Activated T-cell treated with anti-CD3 and anti-CD28 coated beads, Interleukin-2, amount 50 U/mL, for 24 hours (primary cell): ENCODE results near the gene SPHK2.

Experiments
- DNase-seq: peaks from one replicate; pipeline ENCODE4 v3.0.0-alpha.2; 2020
- H3K27ac Mint-ChIP-seq: 2 replicates; pipeline ENCODE4 v1.8.0; 2020; ENCODE audit warnings: mild to moderate bottlenecking, mixed read lengths
- H3K27me3 Mint-ChIP-seq: 2 replicates; pipeline ENCODE4 v1.8.0; 2020; ENCODE audit warnings: mixed read lengths
- H3K36me3 Mint-ChIP-seq: 2 replicates; pipeline ENCODE4 v1.8.0; 2020; ENCODE audit warnings: low read depth, mixed read lengths
- H3K4me1 Mint-ChIP-seq: 2 replicates; pipeline ENCODE4 v1.8.0; 2020; ENCODE audit warnings: low read depth, mixed read lengths
- H3K4me3 Mint-ChIP-seq: 2 replicates; pipeline ENCODE4 v1.8.0; 2020; ENCODE audit warnings: mild to moderate bottlenecking, moderate library complexity, mixed read lengths
- H3K9me3 Mint-ChIP-seq: 2 replicates; pipeline ENCODE4 v1.8.0; 2020; ENCODE audit warnings: mixed read lengths

SPHK2 gene

GRCh38 chr19:48596679-48597465, 22.4 kb upstream of the SPHK2 start:
- Mint-ChIP-seq H3K4me3 (peak overlapping the region; percentile 74), H3K36me3 (no peaks in the 10 kb centered on the region), H3K9me3 (no peaks in the 10 kb centered on the region), H3K27ac (peak overlapping the region; percentile 90), H3K4me1 (peaks cover 11% of the 10 kb centered on the region), H3K27me3 (no peaks in the 10 kb centered on the region)
- peak; percentile 63 for DNase-seq

GRCh38 chr19:48598996-48599700, 20.2 kb upstream of the SPHK2 start:
- peaks cover 9% of the 10 kb centered on the region for H3K4me1 Mint-ChIP-seq
- DNase-seq: no peak
- H3K27me3 Mint-ChIP-seq: no peaks in the 10 kb centered on the region
- peaks cover 3% of the 10 kb centered on the region for H3K36me3 Mint-ChIP-seq
- no peak overlapping the region for H3K4me3 Mint-ChIP-seq
- no peaks in the 10 kb centered on the region for H3K9me3 Mint-ChIP-seq
- H3K27ac Mint-ChIP-seq: no peak overlapping the region

DNA sequence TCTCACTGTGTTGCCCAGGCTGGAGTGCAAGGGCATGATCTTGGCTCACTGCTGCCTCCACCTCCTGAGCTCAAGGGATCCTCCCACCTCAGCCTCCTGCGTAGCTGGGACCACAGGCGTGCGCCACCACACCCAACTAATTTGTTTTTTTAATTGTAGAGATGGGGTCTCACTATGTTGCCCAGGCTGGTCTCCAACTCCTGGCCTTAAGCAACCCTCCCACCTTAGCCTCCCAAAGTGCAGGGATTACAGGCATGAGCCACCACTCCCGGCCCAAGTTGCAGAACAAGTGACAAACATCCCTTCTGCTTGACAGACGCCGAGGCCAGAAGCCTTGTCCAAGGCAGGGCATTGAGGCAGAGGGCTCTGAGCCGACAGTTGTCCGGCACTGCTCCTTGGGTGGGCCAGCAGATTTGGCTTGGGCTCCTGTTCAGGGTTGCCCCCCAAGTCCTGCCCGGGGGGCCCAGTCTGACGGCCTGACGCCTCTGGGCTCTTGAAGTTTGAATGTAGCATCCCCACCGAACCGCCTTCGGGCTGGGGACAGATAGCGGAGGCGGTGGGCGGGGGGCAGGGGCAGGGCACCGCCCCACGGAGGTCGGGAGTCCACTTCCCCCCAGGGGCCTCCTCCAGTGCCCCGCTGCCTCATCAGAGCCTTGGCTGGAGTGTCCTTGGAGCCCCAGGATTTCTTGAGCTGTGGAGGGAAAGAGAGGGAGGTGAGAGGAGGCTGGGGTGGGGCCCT, 18.5 kb upstream of the SPHK2 start:
- no peak overlapping the region for H3K27ac Mint-ChIP-seq
- no peak overlapping the region for H3K4me3 Mint-ChIP-seq
- no peaks in the 10 kb centered on the region for H3K9me3 Mint-ChIP-seq
- peaks cover 3% of the 10 kb centered on the region for H3K36me3 Mint-ChIP-seq
- DNase-seq: no peak
- peaks cover 7% of the 10 kb centered on the region for H3K4me1 Mint-ChIP-seq
- H3K27me3 Mint-ChIP-seq: no peaks in the 10 kb centered on the region

DNA sequence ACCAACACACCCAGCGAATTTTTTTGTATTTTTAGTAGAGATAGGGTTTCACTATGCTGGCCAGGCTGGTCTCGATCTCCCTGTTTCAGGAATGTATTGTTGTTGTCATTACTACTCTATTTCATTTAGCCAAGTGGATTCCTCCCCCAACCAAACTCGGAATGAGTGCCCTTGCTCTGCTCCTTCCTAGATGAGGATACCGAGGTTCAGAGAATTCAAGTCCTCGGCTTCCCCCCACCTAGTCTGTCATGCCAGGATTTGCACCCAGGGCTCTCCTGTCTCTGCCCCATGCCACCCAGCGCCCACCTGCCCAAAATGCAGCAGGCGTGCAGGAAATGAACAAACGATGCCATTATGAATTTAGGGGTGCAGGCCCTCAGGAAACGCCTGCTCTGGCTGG, 16.3 kb upstream of the SPHK2 start:
- no peak for DNase-seq
- Mint-ChIP-seq H3K9me3 (no peaks in the 10 kb centered on the region), H3K36me3 (peaks cover 3% of the 10 kb centered on the region), H3K4me1 (no peaks in the 10 kb centered on the region), H3K4me3 (no peak overlapping the region), H3K27ac (no peak overlapping the region), H3K27me3 (no peaks in the 10 kb centered on the region)

DNA sequence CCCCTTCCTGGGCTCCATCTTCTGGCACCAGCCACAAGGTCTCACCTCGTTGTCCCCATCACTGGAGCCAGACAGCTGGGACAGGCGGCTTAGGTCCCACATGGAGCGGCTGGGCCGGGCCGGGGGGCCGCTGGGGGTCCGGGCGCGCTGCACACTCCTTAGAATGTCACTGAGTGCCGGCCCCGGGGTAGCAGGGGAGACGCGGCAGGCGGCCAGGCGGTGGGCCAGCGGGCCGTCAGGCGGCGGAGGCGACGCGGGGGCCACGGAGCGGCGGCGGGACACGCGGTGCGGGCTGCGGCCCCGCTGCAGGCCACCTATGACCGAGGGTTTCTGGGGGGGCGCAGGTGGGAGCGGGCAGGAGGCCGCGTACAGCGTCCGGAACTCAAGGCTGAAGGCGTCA, 15.9 kb upstream of the SPHK2 start:
- H3K4me3 Mint-ChIP-seq: no peak overlapping the region
- no peaks in the 10 kb centered on the region for H3K4me1 Mint-ChIP-seq
- no peaks in the 10 kb centered on the region for H3K27me3 Mint-ChIP-seq
- H3K27ac Mint-ChIP-seq: no peak overlapping the region
- H3K36me3 Mint-ChIP-seq: peaks cover 3% of the 10 kb centered on the region
- no peak for DNase-seq
- no peaks in the 10 kb centered on the region for H3K9me3 Mint-ChIP-seq

- H3K4me1 Mint-ChIP-seq: peaks cover 3% of the 10 kb centered on the region
- no peaks in the 10 kb centered on the region for H3K27me3 Mint-ChIP-seq
- H3K9me3 Mint-ChIP-seq: no peaks in the 10 kb centered on the region
- no peak overlapping the region for H3K4me3 Mint-ChIP-seq
- no peak for DNase-seq
- peaks cover 3% of the 10 kb centered on the region for H3K36me3 Mint-ChIP-seq
- no peak overlapping the region for H3K27ac Mint-ChIP-seq
Observed at GRCh38 chr19:48603850-48604249, 15.5 kb upstream of the SPHK2 start.

- Mint-ChIP-seq H3K27ac (no peak within 1 kb of the TSS), H3K36me3 (peaks cover 3% of the 10 kb centered on the region), H3K4me3 (no peak within 1 kb of the TSS), H3K4me1 (peaks cover 4% of the 10 kb centered on the region), H3K9me3 (no peaks in the 10 kb centered on the region), H3K27me3 (no peaks in the 10 kb centered on the region)
- no peak for DNase-seq
Observed at GRCh38 chr19:48606463-48607358, 12.6 kb upstream of the SPHK2 start, which contains the start of gene SPACA4. Gene SPACA4, plus strand, starts transcription at chr19:48606742. Its CDS starts 237 bp downstream, at chr19:48606979.

DNA sequence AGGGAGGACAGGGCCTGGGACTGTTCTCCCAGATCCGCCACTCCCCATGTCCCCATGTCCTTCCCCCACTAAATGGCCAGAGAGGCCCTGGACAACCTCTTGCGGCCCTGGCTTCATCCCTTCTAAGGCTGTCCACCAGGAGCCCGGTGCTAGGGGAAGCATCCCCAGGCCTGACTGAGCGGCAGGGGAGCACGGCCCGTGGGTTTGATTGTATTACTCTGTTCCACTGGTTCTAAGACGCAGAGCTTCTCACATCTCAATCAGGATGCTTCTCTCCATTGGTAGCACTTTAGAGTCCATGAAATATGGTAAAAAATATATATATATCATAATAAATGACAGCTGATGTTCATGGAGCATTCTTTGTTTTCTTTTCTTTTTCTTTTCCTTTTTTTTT, 11.9 kb upstream of the SPHK2 start:
- H3K9me3 Mint-ChIP-seq: no peaks in the 10 kb centered on the region
- H3K27ac Mint-ChIP-seq: no peak overlapping the region
- H3K4me3 Mint-ChIP-seq: no peak overlapping the region
- peaks cover 4% of the 10 kb centered on the region for H3K4me1 Mint-ChIP-seq
- no peak for DNase-seq
- peaks cover 7% of the 10 kb centered on the region for H3K36me3 Mint-ChIP-seq
- no peaks in the 10 kb centered on the region for H3K27me3 Mint-ChIP-seq

DNA sequence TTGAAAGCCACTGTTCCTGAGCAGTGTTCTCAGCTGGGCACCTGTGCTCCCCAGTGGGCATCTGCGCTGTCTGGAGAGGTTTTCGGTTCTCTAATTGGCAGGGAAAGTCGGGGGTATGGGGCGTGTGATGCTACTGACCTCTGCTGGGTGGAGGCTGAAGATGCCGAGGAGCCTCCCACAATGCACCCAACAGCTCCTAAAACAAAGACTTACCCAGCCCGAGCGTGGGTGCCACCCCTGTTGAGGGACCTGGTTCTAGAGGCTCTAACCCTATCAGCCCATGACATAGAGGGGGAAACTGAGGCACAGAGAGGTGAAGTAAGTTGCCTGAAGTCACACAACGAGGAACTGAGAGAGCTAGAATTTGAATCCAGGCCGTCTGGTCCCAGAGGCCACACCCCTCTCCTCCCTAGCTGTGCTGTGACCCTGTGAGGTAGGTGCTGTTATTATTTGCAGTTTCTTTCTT, 10.5 kb upstream of the SPHK2 start:
- Mint-ChIP-seq H3K4me3 (no peak overlapping the region), H3K9me3 (no peaks in the 10 kb centered on the region), H3K4me1 (peaks cover 4% of the 10 kb centered on the region), H3K27me3 (no peaks in the 10 kb centered on the region), H3K36me3 (peaks cover 10% of the 10 kb centered on the region), H3K27ac (peak overlapping the region; percentile 73)
- DNase-seq: peak; percentile 64

GRCh38 chr19:48609571-48610108, 9.7 kb upstream of the SPHK2 start:
- Mint-ChIP-seq H3K4me3 (no peak overlapping the region), H3K36me3 (peaks cover 18% of the 10 kb centered on the region), H3K4me1 (peaks cover 4% of the 10 kb centered on the region), H3K27me3 (no peaks in the 10 kb centered on the region), H3K27ac (no peak overlapping the region), H3K9me3 (no peaks in the 10 kb centered on the region)
- DNase-seq: no peak

DNA sequence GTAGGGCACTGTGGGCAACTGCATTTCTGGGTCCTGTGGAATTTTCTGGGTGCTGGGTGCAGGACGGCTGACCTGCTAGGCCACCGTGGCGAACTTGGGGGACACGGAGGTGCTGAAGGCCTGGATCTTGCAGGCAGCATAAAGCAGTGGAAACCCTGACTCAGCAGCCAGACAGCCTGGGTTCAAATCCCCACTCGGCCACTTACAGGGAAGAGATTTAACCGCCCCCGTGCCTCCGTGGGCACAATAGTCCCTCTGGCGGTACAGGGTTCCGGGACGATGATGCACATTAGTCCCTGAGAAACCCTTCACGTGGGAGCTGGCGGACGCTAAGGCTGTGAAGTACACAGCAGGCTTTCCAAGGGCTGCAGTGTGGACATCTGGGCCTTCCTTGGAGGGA, 7.4 kb upstream of the SPHK2 start:
- Mint-ChIP-seq H3K27me3 (no peaks in the 10 kb centered on the region), H3K36me3 (peaks cover 40% of the 10 kb centered on the region), H3K4me3 (no peak overlapping the region), H3K27ac (peak overlapping the region; percentile 71), H3K9me3 (no peaks in the 10 kb centered on the region), H3K4me1 (peaks cover 19% of the 10 kb centered on the region)
- DNase-seq: no peak

DNA sequence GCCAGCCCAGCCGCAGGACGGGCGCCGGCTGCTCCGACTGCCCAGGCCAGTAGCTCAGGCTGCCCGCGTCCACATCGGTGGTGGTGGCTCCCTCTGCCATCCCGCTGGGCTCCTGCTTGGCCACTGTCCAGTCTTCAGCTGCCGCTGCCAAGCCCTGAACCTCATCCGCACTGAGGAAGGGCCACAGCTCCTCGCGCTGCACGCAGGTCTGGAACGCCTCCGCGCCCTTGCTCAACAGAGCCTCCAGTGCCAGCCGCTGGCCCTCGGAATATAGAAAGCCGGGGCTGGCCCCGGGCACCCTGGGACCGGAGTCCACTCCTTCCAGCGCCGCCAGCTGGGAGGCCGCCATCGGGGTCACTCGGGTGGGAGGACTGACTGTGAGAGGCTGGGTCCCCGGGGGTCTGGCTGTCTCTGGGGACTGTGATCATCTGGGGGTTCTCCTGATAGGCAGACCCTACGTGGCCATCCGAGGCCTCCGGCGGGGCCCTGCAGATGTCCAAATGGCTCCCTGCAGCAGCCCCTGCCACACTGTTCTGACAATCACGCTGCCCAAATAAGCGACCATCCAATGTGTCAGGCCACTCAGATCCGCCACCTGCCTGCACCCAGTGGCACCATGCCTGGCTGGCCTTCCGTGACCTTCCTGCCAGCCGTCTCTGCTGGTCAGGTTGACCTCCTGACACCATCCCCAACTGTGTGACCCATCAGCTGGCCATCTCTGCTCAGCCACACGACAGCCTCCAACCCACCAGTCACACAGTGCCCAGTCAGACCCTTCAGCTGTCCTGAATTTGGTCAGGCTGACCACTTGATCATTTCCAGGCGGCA, 6.1 kb upstream of the SPHK2 start:
- Mint-ChIP-seq H3K27ac (peak overlapping the region; percentile 85), H3K27me3 (no peaks in the 10 kb centered on the region), H3K4me3 (no peak overlapping the region), H3K4me1 (peaks cover 23% of the 10 kb centered on the region), H3K36me3 (peaks cover 54% of the 10 kb centered on the region), H3K9me3 (no peaks in the 10 kb centered on the region)
- DNase-seq: no peak

DNA sequence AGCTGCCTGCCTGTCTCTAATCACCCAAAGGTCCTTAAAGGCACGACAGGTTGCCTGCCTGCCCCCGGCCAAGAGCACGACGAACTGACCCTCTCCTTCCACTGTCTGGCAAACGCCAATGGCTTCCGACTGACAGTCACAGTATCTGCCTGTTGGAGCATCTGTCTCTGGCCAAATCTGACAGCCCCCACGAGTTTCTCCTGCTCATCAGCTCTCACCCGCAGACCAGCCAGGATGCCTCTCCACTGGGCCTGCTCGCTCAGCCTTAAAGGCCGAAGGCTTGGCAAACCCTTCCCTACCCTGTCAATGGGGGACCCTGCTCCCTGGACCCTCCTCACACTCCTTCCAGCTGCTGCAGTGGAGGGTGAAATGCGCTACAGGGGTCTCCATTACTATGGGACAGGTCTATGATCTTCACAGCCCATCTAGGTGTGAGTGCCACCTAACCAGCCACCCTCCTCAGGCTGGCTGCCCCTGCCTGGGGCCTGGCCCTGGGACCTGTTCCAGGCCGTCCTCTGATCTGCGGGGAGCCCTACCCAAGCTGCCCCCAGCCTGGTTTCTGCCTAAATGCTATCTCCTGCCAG, 5.4 kb upstream of the SPHK2 start:
- no peaks in the 10 kb centered on the region for H3K9me3 Mint-ChIP-seq
- H3K4me3 Mint-ChIP-seq: peak overlapping the region; percentile 28
- peak; percentile 61 for DNase-seq
- peaks cover 20% of the 10 kb centered on the region for H3K4me1 Mint-ChIP-seq
- peak overlapping the region; percentile 85 for H3K27ac Mint-ChIP-seq
- H3K36me3 Mint-ChIP-seq: peaks cover 61% of the 10 kb centered on the region
- H3K27me3 Mint-ChIP-seq: no peaks in the 10 kb centered on the region
